Vein endothelial cell (primary cell): Measurements from ENCODE around the gene OR1Q1. TPM values are rescaled to one million over a fixed set of nuclear protein-coding genes. Genes with fewer than 3 reads are reported as not detected.

Experiments
- total RNA-seq: library from RNA; depleted of rRNA; stranded (reverse); fragments of >200 nt; gene quantifications from 2 replicates; pipeline ENCODE4 v1.2.3, GENCODE V29; 2012

OR1Q1 gene
- total RNA-seq: not detected in 2 replicates

GRCh38 chr9:122614362-122614761, at the start of gene OR1Q1:
Gene OR1Q1, plus strand, starts transcription at chr9:122614738. Its CDS starts 0 bp downstream, at chr9:122614738.

GRCh38 chr9:122583284-122583683, 31.3 kb upstream of the OR1Q1 start, which contains the start of gene OR1L8:
Gene OR1L8, minus strand, starts transcription at chr9:122583384. Its CDS starts 14,907 bp downstream, at chr9:122568477.

GRCh38 chr9:122657527-122657926, 43.0 kb downstream of the OR1Q1 start, which contains the start of gene OR1B1:
Gene OR1B1, minus strand, starts transcription at chr9:122657627.

GRCh38 chr9:122661416-122661815, 46.9 kb downstream of the OR1Q1 start, which contains the start of gene OR1L1:
Gene OR1L1, plus strand, starts transcription at chr9:122661716. Its CDS starts 0 bp downstream, at chr9:122661716.

Other genes with a start within 250 kb of the OR1Q1 start
- gene PTGS1, start 243.7 kb upstream of the OR1Q1 start, total RNA-seq: 5.2 and 5.5 TPM in 2 replicates
- not detected in 2 replicates for gene OR1J1, start 136.8 kb upstream of the OR1Q1 start, total RNA-seq
- gene OR1J2, start 103.9 kb upstream of the OR1Q1 start, total RNA-seq: 0.19 TPM in 1 of 2 replicates, not detected in the other
- not detected in 2 replicates for gene OR1J4, start 95.6 kb upstream of the OR1Q1 start, total RNA-seq
- not detected in 2 replicates for gene OR1N1, start 87.4 kb upstream of the OR1Q1 start, total RNA-seq
- not detected in 2 replicates for gene OR1N2, start 61.6 kb upstream of the OR1Q1 start, total RNA-seq
- 0.65 and 0.76 TPM in 2 replicates for gene OR1L8, start 31.4 kb upstream of the OR1Q1 start, total RNA-seq
- 0.38 and 0.65 TPM in 2 replicates for gene OR1B1, start 42.9 kb downstream of the OR1Q1 start, total RNA-seq
- gene OR1L1, start 47.0 kb downstream of the OR1Q1 start, total RNA-seq: not detected in 2 replicates
- gene OR1L3, start 60.4 kb downstream of the OR1Q1 start, total RNA-seq: not detected in 2 replicates
- not detected in 2 replicates for gene OR1L4, start 109.3 kb downstream of the OR1Q1 start, total RNA-seq
- gene OR1L6, start 127.6 kb downstream of the OR1Q1 start, total RNA-seq: not detected in 2 replicates
- gene OR5C1, start 174.2 kb downstream of the OR1Q1 start, total RNA-seq: not detected in 2 replicates
- gene OR1K1, start 185.4 kb downstream of the OR1Q1 start, total RNA-seq: not detected in 2 replicates
- gene PDCL, start 213.8 kb downstream of the OR1Q1 start, total RNA-seq: 55.6 and 59.1 TPM in 2 replicates